Measurements from ENCODE around the gene ABHD17B.

DNA sequence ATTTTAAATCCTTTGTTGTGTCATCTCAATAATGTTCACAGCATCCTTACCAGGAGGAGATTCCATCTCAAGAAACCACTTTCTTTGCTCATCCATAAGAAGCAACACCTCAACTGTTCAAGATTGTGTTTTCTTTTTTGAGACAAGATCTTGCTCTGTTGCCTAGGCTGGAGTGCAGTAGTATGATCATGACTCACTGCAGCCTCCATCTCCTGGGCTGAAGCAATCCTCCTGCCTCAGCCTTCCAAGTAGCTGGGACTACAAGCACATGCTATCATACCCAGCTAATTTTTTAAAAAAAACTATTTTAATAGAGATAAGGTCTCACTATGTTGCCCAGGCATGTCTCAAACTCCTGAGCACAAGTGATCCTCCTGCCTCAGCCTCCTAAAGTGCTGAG lies 60.0 kb downstream of the ABHD17B start:
- TF ChIP-seq YY1 (IDR thresholded peaks at IDR 0.05; ENCODE audit: insufficient read depth, insufficient read length) (no peak), ZNF274 (IDR thresholded peaks at IDR 0.05; ENCODE audit: low read depth, low read length) (no peak)
